Loucy (cell line): ENCODE data around the gene GSKIP.

ENCODE experiments used
- H2AFZ ChIP-seq: fragments of 200-600 bp; sonication (generic); 2 replicates; pipeline ENCODE4 v1.6.0; 2016; ENCODE audit warnings: antibody characterized with exemption, mild to moderate bottlenecking, low read length, moderate library complexity
- H3F3A ChIP-seq: fragments of 200-600 bp; 2 replicates; pipeline ENCODE4 v1.6.0; 2016; ENCODE audit warnings: antibody characterized with exemption, low read depth, mild to moderate bottlenecking
- H3K27me3 ChIP-seq: fragments of 200-600 bp; sonication (generic); 2 replicates; pipeline ENCODE4 v1.6.1; 2014; ENCODE audit warnings: low read length, mild to moderate bottlenecking; ENCODE audit not compliant: insufficient read depth, poor library complexity, severe bottlenecking
- H3K36me3 ChIP-seq: fragments of 200-600 bp; sonication (generic); 2 replicates; pipeline ENCODE4 v1.6.1; 2016; ENCODE audit warnings: low read length; ENCODE audit not compliant: insufficient read depth
- H3K4me1 ChIP-seq: fragments of 200-600 bp; sonication (generic); 2 replicates; pipeline ENCODE4 v1.5.1; 2014; ENCODE audit warnings: low read length, mild to moderate bottlenecking; ENCODE audit not compliant: insufficient read depth, poor library complexity, severe bottlenecking
- H3K4me2 ChIP-seq: fragments of 200-600 bp; sonication (generic); 2 replicates; pipeline ENCODE4 v1.6.0; 2014; ENCODE audit warnings: antibody characterized with exemption, low read length, low read depth, mild to moderate bottlenecking; ENCODE audit not compliant: poor library complexity, severe bottlenecking
- H3K4me3 ChIP-seq: fragments of 200-600 bp; sonication (generic); 2 replicates; pipeline ENCODE4 v1.5.1; 2014; ENCODE audit warnings: low read length, mild to moderate bottlenecking, mixed read lengths; ENCODE audit not compliant: poor library complexity, severe bottlenecking
- H3K79me2 ChIP-seq: fragments of 200-600 bp; sonication (generic); 2 replicates; pipeline ENCODE4 v1.6.1; 2014; ENCODE audit warnings: low read length; ENCODE audit not compliant: insufficient read depth
- H3K9ac ChIP-seq: fragments of 200-600 bp; sonication (generic); 2 replicates; pipeline ENCODE4 v1.6.0; 2014; ENCODE audit warnings: mild to moderate bottlenecking, low read depth, low read length, moderate library complexity; ENCODE audit not compliant: poor library complexity, severe bottlenecking
- H3K9me2 ChIP-seq: fragments of 200-600 bp; sonication (generic); replicated peaks from 2 replicates; pipeline ENCODE4 v1.6.1; 2016; ENCODE audit warnings: low read depth, low read length, mixed read lengths
- H3K9me3 ChIP-seq: fragments of 200-600 bp; sonication (generic); 2 replicates; pipeline ENCODE4 v1.6.1; 2014; ENCODE audit warnings: mild to moderate bottlenecking, antibody characterized with exemption, low read length, low read depth; ENCODE audit not compliant: insufficient read depth
- H4K20me1 ChIP-seq: fragments of 200-600 bp; sonication (generic); 2 replicates; pipeline ENCODE4 v1.6.0; 2014; ENCODE audit warnings: antibody characterized with exemption, low read length, mild to moderate bottlenecking; ENCODE audit not compliant: insufficient read depth, poor library complexity, severe bottlenecking
- EZH2phosphoT487 ChIP-seq: fragments of 200-600 bp; IDR thresholded peaks from 2 replicates; pipeline ENCODE4 v1.6.1; 2018; ENCODE audit warnings: antibody characterized with exemption, mild to moderate bottlenecking, moderate library complexity, borderline replicate concordance
- TF ChIP-seq, protein P1 (sequence below): fragments of 200-600 bp; sonication (generic); conservative IDR thresholded peaks from 2 replicates; pipeline ENCODE4 v1.5.1; 2014; ENCODE audit warnings: mild to moderate bottlenecking, antibody characterized with exemption, low read length

GSKIP gene

DNA sequence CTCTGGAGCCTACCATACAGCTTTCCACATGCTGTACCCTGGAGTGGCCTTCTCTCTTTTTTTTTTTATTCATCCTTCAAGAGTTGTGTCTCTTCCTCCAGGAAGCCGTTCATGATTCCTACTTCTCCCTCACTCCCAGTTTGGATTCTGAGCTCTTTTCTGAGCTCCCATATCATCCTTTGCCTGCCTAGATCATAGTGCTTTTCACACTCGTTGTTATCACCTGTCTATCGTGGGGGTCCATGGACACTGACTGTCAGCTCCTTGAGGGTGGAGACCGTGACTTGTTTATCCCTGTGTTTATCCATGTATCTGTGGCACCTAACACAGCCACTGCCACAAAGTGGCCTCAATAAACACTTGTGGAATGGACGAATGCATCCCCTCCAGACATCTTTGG, 35.6 kb downstream of the GSKIP start:
- Histone ChIP-seq H3K4me2 (no peak overlapping the region), H3K79me2 (no peaks in the 10 kb centered on the region)

DNA sequence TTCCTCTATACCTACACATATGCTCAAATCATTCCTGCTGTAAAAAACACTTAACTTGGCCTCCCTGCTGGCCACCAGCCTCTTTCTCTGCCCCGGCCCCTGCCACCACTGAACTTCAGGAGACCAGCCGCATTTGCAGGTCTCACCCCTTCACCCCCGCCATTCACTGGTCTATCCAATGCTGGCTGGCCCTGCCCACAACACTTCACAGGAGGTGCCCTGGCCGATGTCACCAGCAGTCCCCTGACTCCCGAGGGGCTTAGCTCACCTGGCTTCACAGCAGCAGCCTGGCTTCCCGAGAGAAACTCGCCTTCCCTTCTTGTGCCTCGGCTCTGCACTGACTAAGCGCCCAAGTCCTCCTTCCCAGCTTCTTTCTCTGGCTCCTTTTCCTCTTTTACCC, 36.1 kb downstream of the GSKIP start:
- no peaks in the 10 kb centered on the region for H3K79me2 ChIP-seq
- H3F3A ChIP-seq, result no peaks in the 10 kb centered on the region

More for the DNA sequence above, 35.6 kb downstream of the GSKIP start:
- Histone ChIP-seq H3K36me3 (no peaks in the 10 kb centered on the region), H3K4me3 (no peak overlapping the region), H3K4me1 (no peaks in the 10 kb centered on the region), H2AFZ (no peak overlapping the region), H3K9me3 (no peaks in the 10 kb centered on the region), H4K20me1 (no peaks in the 10 kb centered on the region), H3K27me3 (no peaks in the 10 kb centered on the region), H3K9me2 (no peaks in the 10 kb centered on the region), H3K9ac (no peak overlapping the region), H3F3A (no peaks in the 10 kb centered on the region)
- TF ChIP-seq, protein P1, sequence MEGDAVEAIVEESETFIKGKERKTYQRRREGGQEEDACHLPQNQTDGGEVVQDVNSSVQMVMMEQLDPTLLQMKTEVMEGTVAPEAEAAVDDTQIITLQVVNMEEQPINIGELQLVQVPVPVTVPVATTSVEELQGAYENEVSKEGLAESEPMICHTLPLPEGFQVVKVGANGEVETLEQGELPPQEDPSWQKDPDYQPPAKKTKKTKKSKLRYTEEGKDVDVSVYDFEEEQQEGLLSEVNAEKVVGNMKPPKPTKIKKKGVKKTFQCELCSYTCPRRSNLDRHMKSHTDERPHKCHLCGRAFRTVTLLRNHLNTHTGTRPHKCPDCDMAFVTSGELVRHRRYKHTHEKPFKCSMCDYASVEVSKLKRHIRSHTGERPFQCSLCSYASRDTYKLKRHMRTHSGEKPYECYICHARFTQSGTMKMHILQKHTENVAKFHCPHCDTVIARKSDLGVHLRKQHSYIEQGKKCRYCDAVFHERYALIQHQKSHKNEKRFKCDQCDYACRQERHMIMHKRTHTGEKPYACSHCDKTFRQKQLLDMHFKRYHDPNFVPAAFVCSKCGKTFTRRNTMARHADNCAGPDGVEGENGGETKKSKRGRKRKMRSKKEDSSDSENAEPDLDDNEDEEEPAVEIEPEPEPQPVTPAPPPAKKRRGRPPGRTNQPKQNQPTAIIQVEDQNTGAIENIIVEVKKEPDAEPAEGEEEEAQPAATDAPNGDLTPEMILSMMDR, result no peak
- no peak for TF ChIP-seq EZH2phosphoT487

DNA sequence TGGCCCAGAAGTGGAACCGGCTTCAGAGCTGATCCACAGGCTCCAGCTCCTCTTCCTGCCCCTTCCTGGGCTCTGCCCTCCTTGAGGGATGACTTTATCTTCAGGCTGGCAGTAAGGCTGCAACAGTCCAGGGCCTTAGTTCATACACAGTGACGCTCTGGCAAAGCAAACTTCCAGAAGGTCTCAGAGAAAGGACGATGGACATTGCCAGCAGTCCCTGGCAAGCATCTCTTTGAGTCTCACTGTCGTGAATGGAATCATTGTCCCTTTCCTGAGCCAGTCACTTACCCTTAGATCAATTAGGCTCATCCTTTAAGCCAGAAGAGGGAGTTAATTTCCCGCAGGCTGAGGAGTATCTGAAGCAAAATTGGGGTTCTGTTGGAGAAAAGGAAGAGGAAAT, 37.2 kb downstream of the GSKIP start:
- Histone ChIP-seq H2AFZ (no peak overlapping the region), H4K20me1 (no peaks in the 10 kb centered on the region), H3K79me2 (no peaks in the 10 kb centered on the region), H3K4me2 (no peak overlapping the region), H3K9me2 (no peaks in the 10 kb centered on the region), H3K4me3 (no peak overlapping the region), H3K36me3 (no peaks in the 10 kb centered on the region), H3K4me1 (peaks cover 2% of the 10 kb centered on the region), H3K9ac (no peak overlapping the region), H3K9me3 (no peaks in the 10 kb centered on the region), H3K27me3 (no peaks in the 10 kb centered on the region), H3F3A (no peaks in the 10 kb centered on the region)
- TF ChIP-seq, protein P1, result no peak
- TF ChIP-seq EZH2phosphoT487, result no peak

More for the DNA sequence above, 36.1 kb downstream of the GSKIP start:
- Histone ChIP-seq H3K27me3 (no peaks in the 10 kb centered on the region), H3K4me1 (no peaks in the 10 kb centered on the region), H3K9me3 (no peaks in the 10 kb centered on the region), H3K4me3 (no peak overlapping the region), H3K9ac (no peak overlapping the region), H3K9me2 (no peaks in the 10 kb centered on the region), H3K36me3 (no peaks in the 10 kb centered on the region), H3K4me2 (no peak overlapping the region), H2AFZ (no peak overlapping the region), H4K20me1 (no peaks in the 10 kb centered on the region)
- TF ChIP-seq, protein P1, result no peak
- no peak for TF ChIP-seq EZH2phosphoT487
